GM19351 (cell line): ENCODE results near the gene SRXN1.
A peak's percentile ranks its signal among the peaks of the same experiment; 100 is the strongest.
"Not testable (repeated sequence)": the region's sequence is repeated elsewhere in the genome, so short reads cannot be mapped to it uniquely, and the experiment has no call there.

ENCODE experiments used
- ATAC-seq: cut with Tn5 transposase; IDR thresholded peaks from one replicate; pipeline ENCODE4 v1.9.1; 2021; ENCODE audit warnings: mild to moderate bottlenecking, moderate library complexity; ENCODE audit not compliant: unreplicated experiment

SRXN1 gene

GRCh38 chr20:655726-656624 is 3.0 kb upstream of the SRXN1 start:
- ATAC-seq, result no peak

- ATAC-seq, result no peak
These were observed 1.4 kb upstream of the SRXN1 start for GRCh38 chr20:654417-654750.

DNA sequence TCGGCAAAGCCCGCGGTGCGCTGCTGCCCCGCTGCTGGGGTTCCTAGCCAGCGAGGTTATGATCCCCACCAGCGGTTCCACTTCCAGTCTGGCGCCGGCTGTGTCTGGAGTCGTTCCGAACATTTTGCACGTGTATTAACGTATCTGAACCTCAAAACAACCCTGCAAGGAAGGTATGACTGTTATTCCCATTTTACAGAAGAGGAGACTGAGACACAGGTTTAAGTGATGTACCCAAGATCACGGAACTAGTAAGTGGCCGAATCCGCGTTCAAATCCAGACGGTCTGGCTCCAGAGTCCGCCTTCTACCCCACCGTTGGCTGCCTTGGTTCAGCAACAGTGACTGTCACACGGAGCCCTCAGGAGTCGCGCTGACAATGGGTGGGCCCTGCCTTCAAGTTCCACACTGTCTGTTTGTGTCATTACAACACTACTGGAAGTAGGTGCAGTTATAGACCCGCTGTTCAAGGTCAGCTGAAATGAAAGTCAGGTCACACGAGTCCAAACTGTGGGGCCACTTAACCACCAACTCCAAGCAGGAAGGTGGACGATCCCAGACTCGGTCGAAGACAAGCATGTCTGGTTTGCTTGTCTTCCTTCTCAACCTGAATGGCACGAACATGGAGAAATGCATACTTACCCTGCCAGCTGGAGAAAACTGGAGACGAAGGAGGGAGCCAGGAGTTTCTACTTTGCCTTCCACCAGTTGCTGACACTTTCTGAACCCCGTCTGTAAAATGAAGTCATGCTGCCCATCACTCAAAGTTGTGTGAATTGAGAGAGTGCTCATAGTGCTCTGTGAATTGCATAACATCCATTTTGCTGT is 803 bp upstream of the SRXN1 start:
- ATAC-seq, result no peak

- peak; percentile 31 for ATAC-seq
These were observed 338 bp downstream of the SRXN1 start for GRCh38 chr20:652615-653109.

DNA sequence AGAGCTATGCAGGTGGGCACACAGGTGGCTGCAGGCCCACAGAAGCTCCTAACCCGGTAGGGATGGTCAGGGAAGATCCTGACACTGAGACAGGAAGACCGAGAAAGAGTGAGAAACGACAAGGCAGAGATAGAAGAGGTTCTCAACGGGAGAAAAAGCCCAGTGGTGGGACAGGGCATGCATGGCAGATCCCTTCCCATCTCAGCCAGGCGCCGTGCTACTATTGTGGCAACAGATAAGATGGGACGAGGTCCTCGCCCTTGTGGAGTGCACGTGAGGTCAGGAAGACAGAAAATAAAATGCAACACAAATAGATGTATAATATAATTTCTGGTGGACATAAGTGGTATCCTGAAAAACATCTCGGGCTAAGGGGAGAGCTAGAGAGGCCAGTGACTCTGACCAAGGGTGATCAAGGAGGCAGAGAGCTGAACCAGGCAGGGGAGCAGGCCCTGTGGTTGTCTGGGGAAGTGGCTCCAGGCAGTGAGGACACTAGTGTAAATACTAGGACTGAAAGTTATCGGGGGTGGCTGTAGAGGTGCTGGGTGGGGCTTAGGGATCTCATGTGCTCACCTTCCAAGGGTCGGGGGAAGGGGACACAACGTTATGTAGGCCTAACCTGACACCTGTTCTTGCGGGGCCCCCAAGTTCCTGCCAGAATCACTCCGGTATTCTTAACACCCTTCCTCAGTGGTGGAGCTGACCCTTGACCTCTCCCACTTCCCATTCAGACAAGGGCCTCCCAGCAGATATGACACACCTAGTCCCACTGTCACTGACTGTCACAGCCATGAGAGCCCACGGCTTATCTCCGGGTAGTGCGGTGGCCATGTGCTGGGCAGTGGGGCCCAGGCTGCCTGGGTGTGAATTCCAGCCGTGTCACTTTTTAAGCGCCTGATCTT is 1.0 kb downstream of the SRXN1 start:
- no peak for ATAC-seq

GRCh38 chr20:650954-651353 is 2.0 kb downstream of the SRXN1 start:
- ATAC-seq, result no peak

DNA sequence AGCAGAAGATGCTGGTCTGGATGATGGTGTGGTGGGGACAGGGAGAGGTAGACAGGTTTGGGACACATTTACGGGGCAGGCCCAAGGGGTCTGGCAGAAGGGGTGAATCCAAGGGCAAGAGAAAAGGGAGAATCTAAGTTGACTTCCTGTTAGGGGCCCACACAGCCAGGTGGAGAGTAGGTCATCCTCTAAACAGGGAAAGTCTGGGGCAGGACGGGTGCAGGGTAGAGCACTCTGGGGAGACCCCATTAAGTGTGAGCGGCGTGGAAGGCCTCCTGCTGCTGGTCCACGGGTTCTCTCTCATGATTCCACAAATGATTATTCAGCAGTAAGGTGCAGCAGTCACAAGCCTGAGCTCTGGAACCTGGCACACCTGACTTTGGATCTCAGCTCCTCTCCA is 2.7 kb downstream of the SRXN1 start:
- no peak for ATAC-seq

DNA sequence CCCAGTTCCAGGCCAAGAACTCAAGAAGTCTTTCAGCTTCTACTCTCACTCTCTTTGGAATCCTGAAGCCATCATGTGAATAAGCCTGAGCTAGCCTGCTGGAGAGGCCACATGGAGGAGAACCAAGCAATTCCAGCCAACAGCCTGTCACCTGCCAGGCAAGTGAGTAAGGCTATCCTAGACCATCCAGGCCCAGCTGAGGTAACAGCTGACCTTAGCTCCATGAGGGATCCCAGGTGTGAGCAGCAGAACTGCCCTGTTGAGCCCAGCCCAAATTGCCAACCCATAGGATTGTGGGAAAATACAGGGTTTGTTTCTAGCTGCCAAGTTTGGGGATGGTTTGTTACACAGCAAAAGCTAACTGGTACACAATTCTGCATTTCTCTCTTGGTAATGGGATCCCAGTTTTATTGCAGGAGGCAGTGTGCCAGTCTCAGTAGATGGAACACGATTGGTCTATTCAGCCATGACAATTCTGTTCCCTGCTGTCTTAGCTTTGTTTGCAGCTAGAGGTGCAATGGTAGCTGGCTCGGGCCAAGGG is 5.5 kb downstream of the SRXN1 start:
- ATAC-seq, result no peak

DNA sequence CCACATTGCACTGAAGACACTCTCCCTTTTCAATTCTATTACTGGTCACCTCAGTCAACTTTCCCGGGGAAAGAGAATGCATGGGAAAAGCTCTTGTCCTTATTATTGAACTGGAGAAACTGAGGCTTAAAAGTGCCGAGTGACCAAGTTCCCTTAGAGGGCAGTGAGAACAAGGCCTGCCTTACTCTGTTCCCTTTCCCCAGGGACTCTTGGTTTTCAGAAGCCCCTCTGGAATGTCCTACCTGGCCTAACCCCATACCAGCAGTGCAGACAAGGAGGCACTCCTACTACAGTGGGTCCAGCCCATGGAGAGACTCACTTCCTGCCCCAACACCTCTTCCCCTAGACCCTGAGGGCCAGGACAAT is 6.1 kb downstream of the SRXN1 start:
- no peak for ATAC-seq

GRCh38 chr20:646107-646867 is 6.7 kb downstream of the SRXN1 start:
- ATAC-seq, result no peak

GRCh38 chr20:645318-646106 is 7.5 kb downstream of the SRXN1 start:
- peak; percentile 84 for ATAC-seq

DNA sequence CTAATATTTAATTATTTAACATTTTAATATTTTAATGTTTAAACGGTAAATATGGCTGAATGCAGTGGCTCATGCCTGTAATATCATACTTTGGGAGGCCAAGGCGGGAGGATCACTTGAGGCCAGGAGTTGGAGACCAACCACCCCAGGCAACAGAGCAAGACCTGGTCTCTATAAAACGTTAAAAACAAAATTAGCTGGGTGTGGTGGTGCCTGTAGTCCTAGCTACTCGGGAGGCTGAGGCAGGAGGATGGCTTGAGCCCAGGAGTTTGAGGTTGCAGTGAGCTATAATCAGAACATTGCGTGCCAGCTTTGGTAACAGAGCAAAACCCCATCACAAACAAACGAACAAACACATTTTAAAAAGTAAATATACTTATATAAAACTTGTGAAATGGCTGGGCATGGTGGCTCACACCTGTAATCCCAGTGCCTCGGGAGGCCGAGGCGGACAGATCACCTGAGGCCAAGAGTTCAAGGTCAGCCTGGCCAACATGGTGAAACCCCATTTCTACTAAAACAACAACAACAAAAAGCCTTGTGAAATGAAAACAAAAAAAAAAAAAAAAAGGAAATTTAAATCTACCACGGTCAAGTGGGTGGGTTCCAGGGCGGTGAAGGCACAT is 8.2 kb downstream of the SRXN1 start:
- no peak for ATAC-seq

- no peak for ATAC-seq
These were observed 10.4 kb downstream of the SRXN1 start for GRCh38 chr20:642398-643174.

- ATAC-seq, result not testable (repeated sequence)
These were observed 11.0 kb downstream of the SRXN1 start for GRCh38 chr20:642013-642397.

- no peak for ATAC-seq
These were observed 11.5 kb downstream of the SRXN1 start for GRCh38 chr20:641516-641875.

GRCh38 chr20:640674-641515 is 12.1 kb downstream of the SRXN1 start:
- ATAC-seq, result no peak

DNA sequence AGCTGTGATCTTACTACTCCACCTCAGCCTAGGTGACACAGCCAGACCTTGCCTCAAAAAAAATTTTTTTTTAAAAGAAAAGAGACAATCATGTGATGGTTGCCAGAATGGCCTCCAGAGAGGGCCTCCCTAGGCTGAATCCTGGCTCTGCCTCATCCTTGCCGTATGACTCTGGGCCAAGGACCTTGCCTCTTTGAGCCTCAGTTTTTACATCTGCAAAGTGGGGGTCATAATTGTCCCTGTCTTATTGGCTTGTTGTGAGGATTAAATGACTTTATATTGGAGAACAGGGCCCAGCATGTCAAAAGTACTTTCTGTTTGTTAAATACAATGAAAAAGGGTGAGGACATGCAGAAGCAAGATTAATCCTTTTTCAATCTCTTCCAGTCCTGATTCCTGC is 14.4 kb downstream of the SRXN1 start:
- ATAC-seq, result no peak
